ENCODE data around the gene PDF. TPM values are rescaled to one million over a fixed set of nuclear protein-coding genes. Genes with fewer than 3 reads are reported as not detected.

PDF gene
- total and polyA plus RNA-seq, 2 of the 13 experiments (the other 11 are each of a cell fraction or from before 2014, with no cell fraction given) = 12.4 to 48.8 TPM

DNA sequence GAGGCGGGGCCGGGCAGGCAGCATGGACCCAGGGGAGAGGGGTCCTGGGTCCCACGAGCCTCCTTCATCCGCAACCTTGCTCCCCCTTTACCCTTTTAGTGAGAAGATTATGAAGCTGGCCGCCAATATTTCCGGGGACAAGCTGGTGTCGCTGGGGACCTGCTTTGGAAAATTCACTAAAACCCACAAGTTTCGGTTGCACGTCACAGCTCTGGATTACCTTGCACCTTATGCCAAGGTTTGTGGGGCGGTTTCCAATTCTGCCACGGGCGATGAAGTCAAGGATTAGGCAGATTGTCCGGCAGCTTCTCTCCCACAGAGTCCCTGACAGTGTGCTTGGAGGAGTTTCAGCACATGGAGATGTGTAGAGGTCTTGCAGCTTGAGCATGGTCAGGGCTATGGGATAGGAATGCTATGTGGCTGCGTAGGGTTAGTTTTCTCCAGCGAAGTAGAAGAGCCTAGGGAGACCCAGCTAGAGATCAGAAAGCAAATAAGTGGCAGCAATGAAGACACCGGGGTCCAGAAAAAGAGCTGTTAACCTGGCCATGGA lies 9.8 kb upstream of the PDF start (continued):
- TF ChIP-seq, protein P1, sequence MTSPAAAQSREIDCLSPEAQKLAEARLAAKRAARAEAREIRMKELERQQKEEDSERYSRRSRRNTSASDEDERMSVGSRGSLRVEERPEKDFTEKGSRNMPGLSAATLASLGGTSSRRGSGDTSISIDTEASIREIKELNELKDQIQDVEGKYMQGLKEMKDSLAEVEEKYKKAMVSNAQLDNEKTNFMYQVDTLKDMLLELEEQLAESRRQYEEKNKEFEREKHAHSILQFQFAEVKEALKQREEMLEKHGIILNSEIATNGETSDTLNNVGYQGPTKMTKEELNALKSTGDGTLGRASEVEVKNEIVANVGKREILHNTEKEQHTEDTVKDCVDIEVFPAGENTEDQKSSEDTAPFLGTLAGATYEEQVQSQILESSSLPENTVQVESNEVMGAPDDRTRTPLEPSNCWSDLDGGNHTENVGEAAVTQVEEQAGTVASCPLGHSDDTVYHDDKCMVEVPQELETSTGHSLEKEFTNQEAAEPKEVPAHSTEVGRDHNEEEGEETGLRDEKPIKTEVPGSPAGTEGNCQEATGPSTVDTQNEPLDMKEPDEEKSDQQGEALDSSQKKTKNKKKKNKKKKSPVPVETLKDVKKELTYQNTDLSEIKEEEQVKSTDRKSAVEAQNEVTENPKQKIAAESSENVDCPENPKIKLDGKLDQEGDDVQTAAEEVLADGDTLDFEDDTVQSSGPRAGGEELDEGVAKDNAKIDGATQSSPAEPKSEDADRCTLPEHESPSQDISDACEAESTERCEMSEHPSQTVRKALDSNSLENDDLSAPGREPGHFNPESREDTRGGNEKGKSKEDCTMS (CRISPR knock-in tag; conservative IDR thresholded peaks at IDR 0.05) = no peak
- TF ChIP-seq MTF2 (CRISPR knock-in tag; IDR thresholded peaks at IDR 0.05; ENCODE audit: borderline replicate concordance) = peak; percentile 51
- TF ChIP-seq, protein P2, sequence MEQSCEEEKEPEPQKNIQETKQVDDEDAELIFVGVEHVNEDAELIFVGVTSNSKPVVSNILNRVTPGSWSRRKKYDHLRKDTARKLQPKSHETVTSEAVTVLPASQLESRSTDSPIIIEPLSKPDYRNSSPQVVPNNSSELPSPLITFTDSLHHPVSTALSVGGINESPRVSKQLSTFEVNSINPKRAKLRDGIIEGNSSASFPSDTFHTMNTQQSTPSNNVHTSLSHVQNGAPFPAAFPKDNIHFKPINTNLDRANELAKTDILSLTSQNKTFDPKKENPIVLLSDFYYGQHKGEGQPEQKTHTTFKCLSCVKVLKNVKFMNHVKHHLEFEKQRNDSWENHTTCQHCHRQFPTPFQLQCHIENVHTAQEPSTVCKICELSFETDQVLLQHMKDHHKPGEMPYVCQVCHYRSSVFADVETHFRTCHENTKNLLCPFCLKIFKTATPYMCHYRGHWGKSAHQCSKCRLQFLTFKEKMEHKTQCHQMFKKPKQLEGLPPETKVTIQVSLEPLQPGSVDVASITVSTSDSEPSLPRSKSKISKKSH (CRISPR knock-in tag; IDR thresholded peaks at IDR 0.05; ENCODE audit: borderline replicate concordance) = no peak
- TF ChIP-seq, protein P3, sequence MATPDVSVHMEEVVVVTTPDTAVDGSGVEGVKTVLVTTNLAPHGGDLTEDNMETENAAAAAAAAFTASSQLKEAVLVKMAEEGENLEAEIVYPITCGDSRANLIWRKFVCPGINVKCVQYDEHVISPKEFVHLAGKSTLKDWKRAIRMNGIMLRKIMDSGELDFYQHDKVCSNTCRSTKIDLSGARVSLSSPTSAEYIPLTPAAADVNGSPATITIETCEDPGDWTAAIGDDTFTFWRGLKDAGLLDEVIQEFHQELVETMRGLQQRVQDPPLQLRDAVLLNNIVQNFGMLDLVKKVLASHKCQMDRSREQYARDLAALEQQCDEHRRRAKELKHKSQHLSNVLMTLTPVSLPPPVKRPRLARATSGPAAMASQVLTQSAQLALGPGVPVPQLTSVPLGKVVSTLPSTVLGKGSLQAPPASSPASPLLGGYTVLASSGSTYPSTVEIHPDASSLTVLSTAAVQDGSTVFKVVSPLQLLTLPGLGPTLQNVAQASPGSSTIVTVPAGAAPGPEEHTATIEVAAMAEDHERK (CRISPR knock-in tag; IDR thresholded peaks at IDR 0.05; ENCODE audit: low read depth) = no peak
- TF ChIP-seq, protein P4, sequence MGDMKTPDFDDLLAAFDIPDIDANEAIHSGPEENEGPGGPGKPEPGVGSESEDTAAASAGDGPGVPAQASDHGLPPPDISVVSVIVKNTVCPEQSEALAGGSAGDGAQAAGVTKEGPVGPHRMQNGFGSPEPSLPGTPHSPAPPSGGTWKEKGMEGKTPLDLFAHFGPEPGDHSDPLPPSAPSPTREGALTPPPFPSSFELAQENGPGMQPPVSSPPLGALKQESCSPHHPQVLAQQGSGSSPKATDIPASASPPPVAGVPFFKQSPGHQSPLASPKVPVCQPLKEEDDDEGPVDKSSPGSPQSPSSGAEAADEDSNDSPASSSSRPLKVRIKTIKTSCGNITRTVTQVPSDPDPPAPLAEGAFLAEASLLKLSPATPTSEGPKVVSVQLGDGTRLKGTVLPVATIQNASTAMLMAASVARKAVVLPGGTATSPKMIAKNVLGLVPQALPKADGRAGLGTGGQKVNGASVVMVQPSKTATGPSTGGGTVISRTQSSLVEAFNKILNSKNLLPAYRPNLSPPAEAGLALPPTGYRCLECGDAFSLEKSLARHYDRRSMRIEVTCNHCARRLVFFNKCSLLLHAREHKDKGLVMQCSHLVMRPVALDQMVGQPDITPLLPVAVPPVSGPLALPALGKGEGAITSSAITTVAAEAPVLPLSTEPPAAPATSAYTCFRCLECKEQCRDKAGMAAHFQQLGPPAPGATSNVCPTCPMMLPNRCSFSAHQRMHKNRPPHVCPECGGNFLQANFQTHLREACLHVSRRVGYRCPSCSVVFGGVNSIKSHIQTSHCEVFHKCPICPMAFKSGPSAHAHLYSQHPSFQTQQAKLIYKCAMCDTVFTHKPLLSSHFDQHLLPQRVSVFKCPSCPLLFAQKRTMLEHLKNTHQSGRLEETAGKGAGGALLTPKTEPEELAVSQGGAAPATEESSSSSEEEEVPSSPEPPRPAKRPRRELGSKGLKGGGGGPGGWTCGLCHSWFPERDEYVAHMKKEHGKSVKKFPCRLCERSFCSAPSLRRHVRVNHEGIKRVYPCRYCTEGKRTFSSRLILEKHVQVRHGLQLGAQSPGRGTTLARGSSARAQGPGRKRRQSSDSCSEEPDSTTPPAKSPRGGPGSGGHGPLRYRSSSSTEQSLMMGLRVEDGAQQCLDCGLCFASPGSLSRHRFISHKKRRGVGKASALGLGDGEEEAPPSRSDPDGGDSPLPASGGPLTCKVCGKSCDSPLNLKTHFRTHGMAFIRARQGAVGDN (CRISPR knock-in tag; IDR thresholded peaks at IDR 0.05) = no peak
- TF ChIP-seq, protein P5, sequence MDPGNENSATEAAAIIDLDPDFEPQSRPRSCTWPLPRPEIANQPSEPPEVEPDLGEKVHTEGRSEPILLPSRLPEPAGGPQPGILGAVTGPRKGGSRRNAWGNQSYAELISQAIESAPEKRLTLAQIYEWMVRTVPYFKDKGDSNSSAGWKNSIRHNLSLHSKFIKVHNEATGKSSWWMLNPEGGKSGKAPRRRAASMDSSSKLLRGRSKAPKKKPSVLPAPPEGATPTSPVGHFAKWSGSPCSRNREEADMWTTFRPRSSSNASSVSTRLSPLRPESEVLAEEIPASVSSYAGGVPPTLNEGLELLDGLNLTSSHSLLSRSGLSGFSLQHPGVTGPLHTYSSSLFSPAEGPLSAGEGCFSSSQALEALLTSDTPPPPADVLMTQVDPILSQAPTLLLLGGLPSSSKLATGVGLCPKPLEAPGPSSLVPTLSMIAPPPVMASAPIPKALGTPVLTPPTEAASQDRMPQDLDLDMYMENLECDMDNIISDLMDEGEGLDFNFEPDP (CRISPR knock-in tag; conservative IDR thresholded peaks at IDR 0.05) = no peak
- TF ChIP-seq DPF2 (CRISPR knock-in tag; IDR thresholded peaks at IDR 0.05; ENCODE audit: borderline replicate concordance, low read depth) = no peak
- TF ChIP-seq ZNF12 (CRISPR knock-in tag; IDR thresholded peaks at IDR 0.05) = no peak
- TF ChIP-seq, protein P6, sequence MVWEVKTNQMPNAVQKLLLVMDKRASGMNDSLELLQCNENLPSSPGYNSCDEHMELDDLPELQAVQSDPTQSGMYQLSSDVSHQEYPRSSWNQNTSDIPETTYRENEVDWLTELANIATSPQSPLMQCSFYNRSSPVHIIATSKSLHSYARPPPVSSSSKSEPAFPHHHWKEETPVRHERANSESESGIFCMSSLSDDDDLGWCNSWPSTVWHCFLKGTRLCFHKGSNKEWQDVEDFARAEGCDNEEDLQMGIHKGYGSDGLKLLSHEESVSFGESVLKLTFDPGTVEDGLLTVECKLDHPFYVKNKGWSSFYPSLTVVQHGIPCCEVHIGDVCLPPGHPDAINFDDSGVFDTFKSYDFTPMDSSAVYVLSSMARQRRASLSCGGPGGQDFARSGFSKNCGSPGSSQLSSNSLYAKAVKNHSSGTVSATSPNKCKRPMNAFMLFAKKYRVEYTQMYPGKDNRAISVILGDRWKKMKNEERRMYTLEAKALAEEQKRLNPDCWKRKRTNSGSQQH (CRISPR knock-in tag; IDR thresholded peaks at IDR 0.05; ENCODE audit: low read depth) = no peak
- TF ChIP-seq NFYC (CRISPR knock-in tag; IDR thresholded peaks at IDR 0.05) = no peak
- 0 out of 2 replicates have a peak, but pooled peaks have one; percentile 15 for TF ChIP-seq SIN3A (IDR thresholded peaks at IDR 0.05; ENCODE audit: borderline replicate concordance, low read depth, low read length)
- TF ChIP-seq ZNF891 (CRISPR knock-in tag; IDR thresholded peaks at IDR 0.05) = 0 out of 2 replicates have a peak, but pooled peaks have one; percentile 4
- TF ChIP-seq SMAD3 (CRISPR knock-in tag; IDR thresholded peaks at IDR 0.05) = no peak
- TF ChIP-seq ZNF879 (CRISPR knock-in tag; IDR thresholded peaks at IDR 0.05) = 0 out of 2 replicates have a peak, but pooled peaks have one; percentile 51
- TF ChIP-seq ZNF121 (CRISPR knock-in tag; IDR thresholded peaks at IDR 0.05) = no peak
